ENCODE results near the gene PLN.

- TF ChIP-seq EP300 (IDR thresholded peaks at IDR 0.05; ENCODE audit: low read depth) (no peak), POLR2AphosphoS5 (IDR thresholded peaks at IDR 0.05) (no peak)
These were observed 14.9 kb downstream of the PLN start for GRCh38 chr6:118562959-118563358.
